ENCODE measurements around the gene OSBPL10. TPM values are rescaled to one million over a fixed set of nuclear protein-coding genes. Genes with fewer than 3 reads are reported as not detected.

Gene OSBPL10
- total RNA-seq, 1 donor from 2014 or later = 15.5 TPM

GRCh38 chr3:31779514-31779913 lies 201.5 kb downstream of the OSBPL10 start:
- no peak for DNase-seq (ENCODE audit: low read depth)

GRCh38 chr3:31777887-31778286 lies 203.2 kb downstream of the OSBPL10 start:
- DNase-seq (ENCODE audit: low read depth) = no peak

- DNase-seq (ENCODE audit: low read depth) = no peak
These were observed 204.0 kb downstream of the OSBPL10 start for GRCh38 chr3:31777092-31777491.

GRCh38 chr3:31776016-31776415 lies 205.0 kb downstream of the OSBPL10 start:
- DNase-seq (ENCODE audit: low read depth) = no peak

- DNase-seq (ENCODE audit: low read depth) = no peak
These were observed 205.7 kb downstream of the OSBPL10 start for GRCh38 chr3:31775383-31775782.

GRCh38 chr3:31772758-31773473 lies 208.1 kb downstream of the OSBPL10 start:
- DNase-seq (ENCODE audit: low read depth) = no peak

GRCh38 chr3:31772272-31772671 lies 208.8 kb downstream of the OSBPL10 start:
- DNase-seq (ENCODE audit: low read depth) = no peak

GRCh38 chr3:31770822-31771326 lies 210.2 kb downstream of the OSBPL10 start:
- DNase-seq (ENCODE audit: low read depth) = peak; percentile 12

GRCh38 chr3:31768479-31769125 lies 212.5 kb downstream of the OSBPL10 start:
- DNase-seq (ENCODE audit: low read depth) = peak; percentile 77

GRCh38 chr3:31767920-31768319 lies 213.1 kb downstream of the OSBPL10 start:
- DNase-seq (ENCODE audit: low read depth) = no peak

- no peak for DNase-seq (ENCODE audit: low read depth)
These were observed 214.4 kb downstream of the OSBPL10 start for GRCh38 chr3:31766669-31767068.

GRCh38 chr3:31765871-31766270 lies 215.2 kb downstream of the OSBPL10 start:
- DNase-seq (ENCODE audit: low read depth) = no peak

- no peak for DNase-seq (ENCODE audit: low read depth)
These were observed 217.3 kb downstream of the OSBPL10 start for GRCh38 chr3:31763731-31764130.

- DNase-seq (ENCODE audit: low read depth) = no peak
These were observed 218.1 kb downstream of the OSBPL10 start for GRCh38 chr3:31762888-31763351.

- no peak for DNase-seq (ENCODE audit: low read depth)
These were observed 218.8 kb downstream of the OSBPL10 start for GRCh38 chr3:31762097-31762764.

GRCh38 chr3:31760654-31761053 lies 220.4 kb downstream of the OSBPL10 start:
- DNase-seq (ENCODE audit: low read depth) = no peak

GRCh38 chr3:31758322-31758965 lies 222.6 kb downstream of the OSBPL10 start:
- no peak for DNase-seq (ENCODE audit: low read depth)

GRCh38 chr3:31755926-31756658 lies 225.0 kb downstream of the OSBPL10 start:
- DNase-seq (ENCODE audit: low read depth) = no peak

GRCh38 chr3:31754575-31755278 lies 226.3 kb downstream of the OSBPL10 start:
- DNase-seq (ENCODE audit: low read depth) = no peak

- DNase-seq (ENCODE audit: low read depth) = no peak
These were observed 228.0 kb downstream of the OSBPL10 start for GRCh38 chr3:31753050-31753425.

Measured in myocyte (in vitro differentiated cells).